RWPE1 (cell line): ENCODE measurements around the gene SEPTIN1.
"Not testable (repeated sequence)": the region's sequence is repeated elsewhere in the genome, so short reads cannot be mapped to it uniquely, and the experiment has no call there.

Experiments used
- CTCF ChIA-PET: fragments of 350-600 bp; sonication (Branson Sonifier 250); formaldehyde crosslinking; extraction: SDS; loops from one replicate; lab custom pipeline; 2021; lab: Yijun Ruan, JAX
- POLR2A ChIA-PET: fragments of 400-600 bp; formaldehyde crosslinking; extraction: SDS; loops from one replicate; lab custom pipeline; 2020; ENCODE audit warnings: antibody characterized with exemption; ENCODE audit not compliant: low non-redundant PET; lab: Yijun Ruan, JAX
- DNase-seq: peaks from one replicate; pipeline ENCODE4 v3.0.0; 2012; ENCODE audit warnings: low spot score
- H3K27ac ChIP-seq: fragments of 450-650 bp; 2 replicates; pipeline ENCODE4 v1.5.1; 2017
- TF ChIP-seq, protein P1 (sequence below): fragments of 450-650 bp; conservative IDR thresholded peaks from 2 replicates; pipeline ENCODE4 v1.5.1; 2017; ENCODE audit warnings: low read depth, mild to moderate bottlenecking

Gene SEPTIN1

GRCh38 chr16:30349675-30350074 is 32.7 kb downstream of the SEPTIN1 start:
- no peak for DNase-seq
- H3K27ac ChIP-seq: no peak overlapping the region

DNA sequence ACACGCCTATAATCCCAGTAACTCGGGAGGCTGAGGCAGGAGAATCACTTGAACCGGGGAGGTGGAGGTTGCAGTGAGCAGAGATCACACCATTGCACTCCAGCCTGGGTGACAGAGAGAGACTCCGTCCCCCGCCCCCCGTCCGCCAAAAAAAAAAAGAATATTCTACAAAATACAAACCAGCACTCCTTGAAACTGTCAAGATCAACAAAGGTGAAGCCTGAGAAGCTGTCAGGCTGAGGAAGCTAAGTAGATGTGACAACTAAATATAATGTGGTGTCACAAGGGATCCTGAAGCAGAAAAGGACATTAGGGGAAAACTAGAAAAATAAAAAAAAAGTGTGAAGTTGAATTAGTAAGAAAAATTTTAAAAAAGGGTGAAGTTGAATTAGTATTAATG is 33.4 kb downstream of the SEPTIN1 start:
- CTCF ChIA-PET: no interaction called here
- DNase-seq: no peak
- TF ChIP-seq, protein P1, sequence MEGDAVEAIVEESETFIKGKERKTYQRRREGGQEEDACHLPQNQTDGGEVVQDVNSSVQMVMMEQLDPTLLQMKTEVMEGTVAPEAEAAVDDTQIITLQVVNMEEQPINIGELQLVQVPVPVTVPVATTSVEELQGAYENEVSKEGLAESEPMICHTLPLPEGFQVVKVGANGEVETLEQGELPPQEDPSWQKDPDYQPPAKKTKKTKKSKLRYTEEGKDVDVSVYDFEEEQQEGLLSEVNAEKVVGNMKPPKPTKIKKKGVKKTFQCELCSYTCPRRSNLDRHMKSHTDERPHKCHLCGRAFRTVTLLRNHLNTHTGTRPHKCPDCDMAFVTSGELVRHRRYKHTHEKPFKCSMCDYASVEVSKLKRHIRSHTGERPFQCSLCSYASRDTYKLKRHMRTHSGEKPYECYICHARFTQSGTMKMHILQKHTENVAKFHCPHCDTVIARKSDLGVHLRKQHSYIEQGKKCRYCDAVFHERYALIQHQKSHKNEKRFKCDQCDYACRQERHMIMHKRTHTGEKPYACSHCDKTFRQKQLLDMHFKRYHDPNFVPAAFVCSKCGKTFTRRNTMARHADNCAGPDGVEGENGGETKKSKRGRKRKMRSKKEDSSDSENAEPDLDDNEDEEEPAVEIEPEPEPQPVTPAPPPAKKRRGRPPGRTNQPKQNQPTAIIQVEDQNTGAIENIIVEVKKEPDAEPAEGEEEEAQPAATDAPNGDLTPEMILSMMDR: no peak
- POLR2A ChIA-PET: no interaction called here
- H3K27ac ChIP-seq: no peak overlapping the region

More at GRCh38 chr16:30349675-30350074, 32.7 kb downstream of the SEPTIN1 start:
- TF ChIP-seq, protein P1: no peak
- CTCF ChIA-PET: no interaction called here
- POLR2A ChIA-PET: no interaction called here

DNA sequence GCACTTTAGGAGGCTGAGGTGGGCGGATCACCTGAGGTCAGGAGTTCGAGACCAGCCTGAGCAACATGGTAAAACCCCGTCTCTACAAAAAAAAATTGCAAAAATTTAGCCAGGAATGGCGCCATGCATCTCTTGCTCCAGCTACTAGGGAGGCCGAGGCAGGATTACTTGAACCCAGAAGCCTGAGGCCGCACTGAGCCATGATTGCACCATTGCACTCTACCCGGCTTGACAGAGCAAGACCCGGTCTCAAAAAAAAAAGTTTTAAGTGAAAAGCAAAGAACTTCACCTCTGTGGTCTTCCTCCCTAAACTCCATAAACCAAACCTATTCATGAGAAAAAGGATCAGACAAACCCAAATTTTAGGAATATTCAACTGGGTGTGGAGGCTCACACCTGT is 34.2 kb downstream of the SEPTIN1 start:
- TF ChIP-seq, protein P1: no peak
- POLR2A ChIA-PET: no interaction called here
- CTCF ChIA-PET: no interaction called here
- H3K27ac ChIP-seq: no peak overlapping the region
- no peak for DNase-seq

- no peak for DNase-seq
- H3K27ac ChIP-seq: no peak overlapping the region
- CTCF ChIA-PET: no interaction called here
- POLR2A ChIA-PET: no interaction called here
- TF ChIP-seq, protein P1: no peak
Measured at GRCh38 chr16:30346286-30346685, 36.1 kb downstream of the SEPTIN1 start.

DNA sequence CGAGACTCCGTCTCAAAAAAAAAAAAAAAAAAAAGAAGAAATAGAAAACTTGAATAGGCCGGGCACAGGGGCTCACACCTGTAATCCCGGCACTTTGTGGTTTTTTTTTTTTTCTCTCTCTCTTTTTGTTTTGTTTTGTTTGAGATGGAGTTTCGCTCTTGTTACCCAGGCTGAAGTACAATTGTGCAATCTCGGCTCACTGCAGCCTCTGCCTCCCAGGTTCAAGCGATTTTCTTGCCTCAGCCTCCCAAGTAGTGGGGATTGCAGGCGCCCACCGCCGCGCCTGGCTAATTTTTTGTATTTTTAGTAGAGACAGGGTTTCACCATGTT is 38.9 kb downstream of the SEPTIN1 start:
- DNase-seq, H3K27ac ChIP-seq, CTCF ChIA-PET, POLR2A ChIA-PET: not testable (repeated sequence)

DNA sequence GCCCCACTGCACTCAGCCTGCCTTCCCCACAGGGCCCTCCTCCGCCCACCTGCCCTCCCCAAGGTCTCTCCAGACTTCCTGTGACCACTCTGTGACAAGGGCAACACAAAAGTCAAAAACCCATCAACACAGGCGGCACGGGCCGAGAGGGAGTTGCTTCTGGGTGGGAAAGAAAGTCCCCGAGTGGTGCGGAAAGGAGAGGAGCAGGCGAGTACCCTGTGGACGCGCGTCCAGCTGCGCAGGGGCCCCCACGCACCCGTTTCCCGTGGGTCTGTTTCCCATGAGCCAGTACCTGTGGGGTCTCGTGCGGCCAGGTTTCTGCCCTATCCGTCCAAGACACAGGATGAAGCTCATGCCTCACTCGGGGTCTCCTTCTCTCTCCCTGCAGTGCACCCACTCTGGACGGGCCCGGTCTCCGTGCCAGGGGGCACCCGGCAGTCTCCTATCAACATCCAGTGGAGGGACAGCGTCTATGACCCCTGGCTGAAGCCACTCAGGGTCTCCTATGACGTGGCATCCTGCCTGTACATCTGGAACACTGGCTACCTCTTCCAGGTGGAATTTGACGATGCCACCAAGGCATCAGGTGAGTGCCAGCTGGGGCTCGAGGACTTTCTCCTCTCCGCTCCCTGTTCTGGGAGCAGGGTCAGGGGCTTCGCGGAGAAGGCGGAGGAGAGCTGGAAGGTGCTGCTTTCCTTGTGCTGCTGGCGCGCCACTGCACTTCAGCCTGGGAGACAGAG is 39.4 kb downstream of the SEPTIN1 start:
- DNase-seq: no peak
- TF ChIP-seq, protein P1: no peak
- H3K27ac ChIP-seq: no peak overlapping the region
- POLR2A ChIA-PET: no interaction called here
- CTCF ChIA-PET: interaction anchor here (0.6 kb wide), 1 partner anchor 202 kb away, joined by 5 read pairs; no protein-coding TSS in a partner anchor

- DNase-seq, POLR2A ChIA-PET, H3K27ac ChIP-seq: not testable (repeated sequence)
- CTCF ChIA-PET: interaction anchor here (0.7 kb wide), 1 partner anchor 12 kb away, joined by 4 read pairs; no protein-coding TSS in a partner anchor
Measured at GRCh38 chr16:30341971-30342370, 40.4 kb downstream of the SEPTIN1 start.
